Measurements from ENCODE around the gene NR4A1.

Gene NR4A1

DNA sequence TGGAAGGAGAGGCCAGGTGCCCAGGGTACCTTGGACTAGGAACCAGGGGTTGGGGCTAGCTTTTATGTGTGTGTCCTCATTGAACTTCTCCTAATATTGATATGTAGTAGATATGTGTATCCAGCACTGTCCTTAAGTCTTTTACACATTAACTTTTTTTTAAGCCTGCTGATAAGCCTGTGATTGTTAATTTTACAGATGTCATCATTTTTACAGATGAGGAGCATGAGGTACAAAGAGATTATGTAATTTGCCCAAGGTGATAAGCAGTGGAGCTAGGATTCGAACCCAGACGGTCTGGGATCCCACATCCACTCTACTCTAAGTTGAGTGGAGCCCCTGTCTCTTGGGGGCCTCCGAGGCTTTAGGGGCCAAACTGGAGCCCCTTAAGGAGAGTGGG lies 10.2 kb upstream of the NR4A1 start:
- Histone ChIP-seq H3K36me3 (replicated peaks; ENCODE audit: insufficient read depth, low read length) (no peaks in the 10 kb centered on the region), H3K27ac (ENCODE audit: low read length) (no peak overlapping the region), H3K9me3 (replicated peaks; ENCODE audit: insufficient read depth, low read length) (no peaks in the 10 kb centered on the region), H3K9me2 (replicated peaks; ENCODE audit: insufficient read depth, low read length) (no peaks in the 10 kb centered on the region), H3F3A (ENCODE audit: insufficient read depth, low read length) (peaks cover 13% of the 10 kb centered on the region), H3K9ac (ENCODE audit: low read length) (no peak overlapping the region), H3K4me2 (ENCODE audit: low read depth, low read length) (no peak overlapping the region), H3K4me3 (ENCODE audit: low read length) (no peak overlapping the region), H2AFZ (ENCODE audit: low read length) (no peak overlapping the region), H3K4me1 (ENCODE audit: low read length) (peaks cover 7% of the 10 kb centered on the region), H3K79me2 (ENCODE audit: low read length) (no peaks in the 10 kb centered on the region), H3K27me3 (replicated peaks; ENCODE audit: insufficient read depth, low read length) (no peaks in the 10 kb centered on the region), H4K20me1 (ENCODE audit: insufficient read depth, low read length) (no peaks in the 10 kb centered on the region)
- TF ChIP-seq EZH2 (optimal IDR thresholded peaks at IDR 0.05; ENCODE audit: low read depth, low read length) (no peak), CTCF (IDR thresholded peaks at IDR 0.05; ENCODE audit: low read length) (no peak), EZH2phosphoT487 (IDR thresholded peaks at IDR 0.05; ENCODE audit: low read length) (no peak)
- no peak for DNase-seq

DNA sequence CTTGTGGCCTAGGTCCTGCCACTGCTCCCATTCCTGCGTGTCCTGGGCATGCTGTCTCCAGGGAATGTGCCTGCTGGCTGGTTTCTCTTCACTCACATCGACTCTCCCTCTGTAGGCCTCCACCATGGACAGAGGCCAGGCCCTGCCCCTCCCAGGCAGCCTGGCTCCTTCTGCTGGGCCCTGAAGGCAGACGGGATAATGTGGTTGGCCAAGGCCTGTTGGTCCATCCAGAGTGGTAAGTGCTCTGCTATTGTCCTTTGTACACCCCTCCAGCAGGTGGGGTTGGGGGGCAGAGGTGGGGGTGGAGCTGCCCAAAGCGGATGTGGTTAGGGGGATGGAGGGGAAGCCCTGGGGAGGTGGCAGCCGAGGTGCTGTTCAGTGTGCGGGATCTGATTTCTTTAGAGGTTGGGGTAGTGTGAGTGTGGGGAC lies 9.5 kb upstream of the NR4A1 start:
- Histone ChIP-seq H3F3A (ENCODE audit: insufficient read depth, low read length) (peaks cover 7% of the 10 kb centered on the region; the same call in 1 of the 2 replicates), H3K9me3 (replicated peaks; ENCODE audit: insufficient read depth, low read length) (no peaks in the 10 kb centered on the region), H2AFZ (ENCODE audit: low read length) (no peak overlapping the region), H3K27me3 (replicated peaks; ENCODE audit: insufficient read depth, low read length) (no peaks in the 10 kb centered on the region), H3K4me1 (ENCODE audit: low read length) (no peaks in the 10 kb centered on the region), H3K9me2 (replicated peaks; ENCODE audit: insufficient read depth, low read length) (no peaks in the 10 kb centered on the region), H3K79me2 (ENCODE audit: low read length) (no peaks in the 10 kb centered on the region), H3K9ac (ENCODE audit: low read length) (no peak overlapping the region), H3K36me3 (replicated peaks; ENCODE audit: insufficient read depth, low read length) (no peaks in the 10 kb centered on the region), H4K20me1 (ENCODE audit: insufficient read depth, low read length) (no peaks in the 10 kb centered on the region), H3K27ac (ENCODE audit: low read length) (no peak overlapping the region), H3K4me3 (ENCODE audit: low read length) (no peak overlapping the region), H3K4me2 (ENCODE audit: low read depth, low read length) (no peak overlapping the region)
- TF ChIP-seq EZH2 (optimal IDR thresholded peaks at IDR 0.05; ENCODE audit: low read depth, low read length) (no peak), EZH2phosphoT487 (IDR thresholded peaks at IDR 0.05; ENCODE audit: low read length) (no peak), CTCF (IDR thresholded peaks at IDR 0.05; ENCODE audit: low read length) (no peak)
- peak; percentile 1 for DNase-seq

DNA sequence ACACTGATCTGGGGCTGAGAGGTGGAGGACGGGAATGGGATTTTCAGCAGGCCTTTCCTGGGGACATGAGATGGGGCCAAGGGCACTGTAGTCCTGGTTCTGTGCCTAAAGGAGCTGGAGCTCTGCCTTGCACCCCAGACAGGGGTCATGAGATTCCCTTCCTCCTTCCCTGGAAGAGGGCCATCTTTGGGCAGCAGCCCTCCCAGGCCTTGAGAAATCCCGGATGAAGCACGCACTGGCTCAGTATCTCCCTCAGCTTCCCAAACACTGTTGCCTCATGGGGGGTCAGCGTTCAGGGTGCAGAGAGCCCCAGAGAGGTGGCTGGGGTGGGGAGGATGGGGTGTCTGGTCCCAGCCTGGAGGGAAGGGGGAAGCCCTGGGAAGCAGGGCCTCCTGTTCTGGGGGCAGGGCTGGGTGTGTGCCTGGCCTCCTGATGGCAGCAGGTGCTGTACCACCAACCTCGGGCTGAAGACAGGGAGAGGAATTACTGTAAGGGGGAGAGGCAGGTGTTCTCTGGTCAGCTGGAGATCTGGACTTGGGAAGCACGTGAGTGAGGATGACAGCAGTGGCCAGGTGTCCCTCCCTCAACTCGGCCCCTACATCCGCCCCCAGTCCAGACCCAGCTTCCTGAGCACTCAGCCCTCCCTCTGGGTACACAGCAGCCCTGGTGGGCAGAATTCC lies 8.4 kb upstream of the NR4A1 start:
- Histone ChIP-seq H3K9ac (ENCODE audit: low read length) (no peak overlapping the region), H3K36me3 (replicated peaks; ENCODE audit: insufficient read depth, low read length) (no peaks in the 10 kb centered on the region), H3K4me3 (ENCODE audit: low read length) (no peak overlapping the region), H3F3A (ENCODE audit: insufficient read depth, low read length) (no peaks in the 10 kb centered on the region), H4K20me1 (ENCODE audit: insufficient read depth, low read length) (no peaks in the 10 kb centered on the region), H3K79me2 (ENCODE audit: low read length) (no peaks in the 10 kb centered on the region), H2AFZ (ENCODE audit: low read length) (no peak overlapping the region), H3K27ac (ENCODE audit: low read length) (no peak overlapping the region), H3K4me2 (ENCODE audit: low read depth, low read length) (no peak overlapping the region), H3K4me1 (ENCODE audit: low read length) (no peaks in the 10 kb centered on the region), H3K9me2 (replicated peaks; ENCODE audit: insufficient read depth, low read length) (no peaks in the 10 kb centered on the region), H3K9me3 (replicated peaks; ENCODE audit: insufficient read depth, low read length) (no peaks in the 10 kb centered on the region), H3K27me3 (replicated peaks; ENCODE audit: insufficient read depth, low read length) (no peaks in the 10 kb centered on the region)
- TF ChIP-seq CTCF (IDR thresholded peaks at IDR 0.05; ENCODE audit: low read length) (no peak), EZH2 (optimal IDR thresholded peaks at IDR 0.05; ENCODE audit: low read depth, low read length) (no peak), EZH2phosphoT487 (IDR thresholded peaks at IDR 0.05; ENCODE audit: low read length) (no peak)
- DNase-seq: peak; percentile 1
